Activated CD4-positive, CD25-positive, alpha-beta regulatory T cell (primary cell): Measurements from ENCODE around the gene GSK3B.
A peak's percentile ranks its signal among the peaks of the same experiment; 100 is the strongest.

Experiments
- DNase-seq, 4 experiments: peaks; one replicate each; lab custom pipeline; 2025; lab: John Stamatoyannopoulos, UW

Gene GSK3B

GRCh38 chr3:119817583-119818363 lies 276.5 kb downstream of the GSK3B start:
- no peak for DNase-seq

- DNase-seq = no peak
These were observed 277.2 kb downstream of the GSK3B start for GRCh38 chr3:119817071-119817470.

- DNase-seq = no peak
These were observed 278.5 kb downstream of the GSK3B start for GRCh38 chr3:119815716-119816115.

- no peak for DNase-seq
These were observed 281.7 kb downstream of the GSK3B start for GRCh38 chr3:119812491-119813058.

GRCh38 chr3:119810018-119810435 lies 284.2 kb downstream of the GSK3B start:
- DNase-seq = peak; percentile 28 to 30 (median 29)

GRCh38 chr3:119809249-119810017 lies 284.8 kb downstream of the GSK3B start:
- peak in 1 of 4 experiments; percentile 3 for DNase-seq

GRCh38 chr3:119808843-119809242 lies 285.4 kb downstream of the GSK3B start:
- no peak for DNase-seq

- DNase-seq = no peak
These were observed 286.0 kb downstream of the GSK3B start for GRCh38 chr3:119808244-119808643.

GRCh38 chr3:119800844-119801243 lies 293.4 kb downstream of the GSK3B start:
- no peak for DNase-seq

GRCh38 chr3:119796785-119797184 lies 297.5 kb downstream of the GSK3B start:
- no peak for DNase-seq

- no peak for DNase-seq
These were observed 297.9 kb downstream of the GSK3B start for GRCh38 chr3:119796368-119796767.

GRCh38 chr3:119795849-119796248 lies 298.4 kb downstream of the GSK3B start:
- no peak for DNase-seq

- no peak for DNase-seq
These were observed 299.2 kb downstream of the GSK3B start for GRCh38 chr3:119794971-119795612.

GRCh38 chr3:119794401-119794800 lies 299.8 kb downstream of the GSK3B start:
- no peak for DNase-seq

- no peak for DNase-seq
These were observed 302.0 kb downstream of the GSK3B start for GRCh38 chr3:119792270-119792669.

- DNase-seq = no peak
These were observed 303.9 kb downstream of the GSK3B start for GRCh38 chr3:119790369-119790768.

GRCh38 chr3:119786409-119786808 lies 307.8 kb downstream of the GSK3B start:
- no peak for DNase-seq

GRCh38 chr3:119783883-119784282 lies 310.4 kb downstream of the GSK3B start:
- DNase-seq = no peak

- no peak for DNase-seq
These were observed 311.0 kb downstream of the GSK3B start for GRCh38 chr3:119783255-119783654.

- no peak for DNase-seq
These were observed 311.8 kb downstream of the GSK3B start for GRCh38 chr3:119782460-119782859.

- no peak for DNase-seq
These were observed 312.7 kb downstream of the GSK3B start, which contains the start of gene NR1I2 for GRCh38 chr3:119781330-119782198. TSS of gene NR1I2 (plus strand) at chr3:119782101.
